Testis (tissue), 3 donors: ENCODE data around the gene MET. TPM values are rescaled to one million over a fixed set of nuclear protein-coding genes. Genes with fewer than 3 reads are reported as not detected.

Source experiments
- DNase-seq: peaks from one replicate; pipeline ENCODE4 v3.0.0-alpha.2; 2019
- H3K27ac ChIP-seq, 2 donors: fragments of 200-600 bp; sonication (generic); one replicate each; pipeline ENCODE4 v1.5.1; 2019
- H3K27me3 ChIP-seq: fragments of 200-600 bp; sonication (generic); one replicate; pipeline ENCODE4 v1.5.1; 2019
- H3K36me3 ChIP-seq: fragments of 200-600 bp; sonication (generic); one replicate; pipeline ENCODE4 v1.5.1; 2017; ENCODE audit warnings: low read depth; ENCODE audit errors: missing control alignments
- H3K4me1 ChIP-seq: fragments of 200-600 bp; sonication (generic); one replicate; pipeline ENCODE4 v1.5.1; 2019
- H3K4me3 ChIP-seq, 2 donors: fragments of 200-600 bp; sonication (generic); one replicate each; pipeline ENCODE4 v1.5.1; 2017 to 2019
- H3K9me3 ChIP-seq: fragments of 200-600 bp; sonication (generic); one replicate; pipeline ENCODE4 v1.5.1; 2017
- CTCF ChIP-seq, 3 experiments: fragments of 450-650 bp in 2 of 3; fragments of 200-600 bp in 1 of 3; sonication (generic) in 1 of 3; IDR thresholded peaks; one replicate each; pipeline ENCODE4 v1.5.1; 2016 to 2019; ENCODE audit warnings: antibody characterized with exemption in 3 of 3, mild to moderate bottlenecking in 2 of 3, moderate library complexity in 1 of 3
- POLR2A ChIP-seq: fragments of 450-650 bp; IDR thresholded peaks from one replicate; pipeline ENCODE4 v1.6.1; 2017; ENCODE audit warnings: antibody characterized with exemption, mild to moderate bottlenecking, moderate library complexity
- WGBS, 2 donors: methylation state at CpG; one replicate each; pipeline ENCODE4 v1.1.5; 2018; 5-methylcytosine and 5-hydroxymethylcytosine counted together
- intact Hi-C: fragments of 100-400 bp; cut with DNase I; formaldehyde crosslinking; loops from one replicate; pipeline ENCODE4 v1.15.1; 2023; ENCODE audit warnings: low total_unique reads
- polyA plus RNA-seq: library from polyadenylated mRNA; stranded (reverse); fragments of 350-450 nt; fragmentation: Illumina TruSeq; extraction: RNeasy Lipid Tissue Mini Kit (QIAGEN cat#74804); gene quantifications from one replicate; pipeline ENCODE4 v1.2.3, GENCODE V29; 2014; ENCODE audit warnings: low read depth, low replicate concordance; ENCODE audit not compliant: insufficient read depth
- total RNA-seq, 2 donors: library from RNA; depleted of rRNA; stranded (reverse); fragments of >200 nt; gene quantifications; one replicate each; pipeline ENCODE4 v1.2.3, GENCODE V29; 2016

The MET gene
- total and polyA plus RNA-seq, 3 donors from 2014 or later, result 2.0 to 3.9 (median 3.2) TPM

DNA sequence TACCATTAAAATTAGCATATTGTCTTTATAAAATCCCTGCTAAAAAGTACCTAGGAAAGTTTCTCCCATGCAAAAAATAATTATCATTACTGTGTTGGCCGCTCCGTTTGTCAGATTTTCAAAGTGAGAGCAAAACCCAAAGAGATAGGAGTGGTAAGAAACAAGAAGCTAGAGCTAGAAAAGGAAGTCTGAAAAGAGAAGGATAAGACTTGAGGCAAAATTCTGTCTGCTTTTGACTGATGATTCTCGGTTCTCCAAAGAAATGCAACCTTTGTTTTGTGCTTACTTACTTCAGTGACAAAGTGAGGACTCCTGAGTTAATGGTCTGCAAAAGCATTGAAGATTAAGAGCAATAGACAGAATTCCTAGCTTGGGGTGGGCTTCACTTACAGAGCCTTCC, 157.0 kb downstream of the MET start:
- intact Hi-C loops, result no loop called here
- TF ChIP-seq CTCF (IDR thresholded peaks at IDR 0.05) (no peak), POLR2A (no peak)
- H3K27me3 ChIP-seq, result no peaks in the 10 kb centered on the region
- no peaks in the 10 kb centered on the region for H3K4me1 ChIP-seq
- 81 to 82% methylated on average over 3 of the region's 3 CpGs for WGBS, 2 donors
- H3K36me3 ChIP-seq, result no peaks in the 10 kb centered on the region
- H3K27ac ChIP-seq, result no peak overlapping the region
- H3K4me3 ChIP-seq, result no peak overlapping the region
- H3K9me3 ChIP-seq, result no peaks in the 10 kb centered on the region
- no peak for DNase-seq

DNA sequence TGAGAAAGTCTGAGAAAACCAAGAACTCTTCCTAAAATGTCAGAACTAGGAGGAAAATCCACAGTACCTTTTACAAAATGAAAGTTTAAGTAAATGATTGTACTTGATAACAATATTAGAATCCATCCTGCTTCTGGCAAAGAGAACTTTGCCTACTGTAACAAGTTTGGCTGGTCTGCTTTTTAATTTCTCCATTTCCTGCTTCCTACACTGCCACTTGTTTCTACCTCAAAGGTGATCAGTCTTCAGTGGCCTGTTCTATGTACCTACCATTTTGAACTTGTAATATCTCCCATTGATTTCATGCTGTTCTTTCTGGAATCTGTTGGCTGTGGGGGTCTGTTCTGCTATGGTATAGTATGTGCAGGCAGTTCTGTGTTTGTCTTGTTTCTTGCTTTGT, 157.5 kb downstream of the MET start:
- DNase-seq, result no peak
- H3K4me1 ChIP-seq, result no peaks in the 10 kb centered on the region
- no peak overlapping the region for H3K27ac ChIP-seq
- intact Hi-C loops, result no loop called here
- no peaks in the 10 kb centered on the region for H3K27me3 ChIP-seq
- H3K4me3 ChIP-seq, result no peak overlapping the region
- TF ChIP-seq POLR2A (no peak), CTCF (IDR thresholded peaks at IDR 0.05) (no peak)
- no peaks in the 10 kb centered on the region for H3K9me3 ChIP-seq
- H3K36me3 ChIP-seq, result no peaks in the 10 kb centered on the region

- Histone ChIP-seq H3K27ac (no peak overlapping the region), H3K9me3 (no peaks in the 10 kb centered on the region), H3K4me1 (no peaks in the 10 kb centered on the region), H3K4me3 (no peak overlapping the region), H3K27me3 (no peaks in the 10 kb centered on the region), H3K36me3 (no peaks in the 10 kb centered on the region)
- intact Hi-C loops, result no loop called here
- TF ChIP-seq POLR2A, result no peak
- no peak for TF ChIP-seq CTCF (IDR thresholded peaks at IDR 0.05)
- no peak for DNase-seq
- 76 to 84% methylated on average over 2 of the region's 2 CpGs for WGBS, 2 donors
Observed at GRCh38 chr7:116832692-116833091, 160.7 kb downstream of the MET start.

DNA sequence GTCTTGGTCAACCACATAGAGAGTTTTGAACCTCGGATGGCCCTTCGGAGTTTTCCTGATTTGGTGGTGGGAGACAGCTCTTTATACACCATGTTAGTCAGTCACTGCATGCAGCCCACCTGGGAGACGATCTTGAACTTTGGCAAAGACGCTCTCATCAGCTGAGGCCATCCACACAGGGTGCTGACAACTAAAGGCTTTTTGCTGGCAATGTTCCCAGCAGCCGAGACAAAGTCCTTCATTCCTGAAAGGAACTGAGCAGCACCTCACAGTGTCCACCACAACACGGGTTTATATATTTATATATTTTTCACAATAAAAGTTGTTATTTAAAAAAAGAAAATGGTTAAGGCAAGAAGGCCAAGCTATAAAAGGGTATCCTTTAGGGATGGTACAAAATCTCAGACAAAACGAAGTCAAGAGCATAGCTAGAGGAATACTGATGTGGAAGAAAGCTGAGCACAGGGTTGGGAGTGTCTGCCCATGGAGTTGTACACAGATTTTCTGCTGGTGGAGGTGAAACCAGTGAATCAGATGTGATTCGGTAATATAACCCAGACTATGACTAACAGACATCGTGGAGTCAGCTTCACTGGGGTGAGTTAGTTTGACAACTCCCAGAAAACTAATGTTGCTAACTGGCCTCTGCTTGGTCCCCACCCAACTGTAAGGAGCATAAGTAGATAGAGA, 163.0 kb downstream of the MET start:
- no peaks in the 10 kb centered on the region for H3K36me3 ChIP-seq
- no peak for TF ChIP-seq CTCF (IDR thresholded peaks at IDR 0.05)
- TF ChIP-seq POLR2A, result no peak
- 70 to 71% methylated on average over 9 of the region's 9 CpGs for WGBS, 2 donors
- no peaks in the 10 kb centered on the region for H3K4me1 ChIP-seq
- no peak overlapping the region for H3K4me3 ChIP-seq
- H3K27ac ChIP-seq, result no peak overlapping the region
- no peaks in the 10 kb centered on the region for H3K27me3 ChIP-seq
- no peaks in the 10 kb centered on the region for H3K9me3 ChIP-seq
- peak; percentile 20 for DNase-seq
- intact Hi-C loops, result no loop called here

GRCh38 chr7:116836048-116836447, 164.1 kb downstream of the MET start:
- Histone ChIP-seq H3K9me3 (no peaks in the 10 kb centered on the region), H3K4me3 (no peak overlapping the region), H3K4me1 (no peaks in the 10 kb centered on the region), H3K27ac (no peak overlapping the region), H3K36me3 (no peaks in the 10 kb centered on the region), H3K27me3 (no peaks in the 10 kb centered on the region)
- no peak for TF ChIP-seq CTCF (IDR thresholded peaks at IDR 0.05)
- TF ChIP-seq POLR2A, result no peak
- intact Hi-C loops, result no loop called here
- no peak for DNase-seq
- WGBS, 2 donors, result 73 to 78% methylated on average over 2 of the region's 2 CpGs
